ENCODE measurements around the gene TMEM14C. TPM values are rescaled to one million over a fixed set of nuclear protein-coding genes. Genes with fewer than 3 reads are reported as not detected.
"Not testable (repeated sequence)": the region's sequence is repeated elsewhere in the genome, so short reads cannot be mapped to it uniquely, and the experiment has no call there.

Gene TMEM14C
- total RNA-seq, 4 donors from 2014 or later = 93.2 to 130 (median 117) TPM

- ATAC-seq (no peak), DNase-seq (no peak)
- Histone ChIP-seq H3K9me3 (no peaks in the 10 kb centered on the region), H3K27me3 (no peaks in the 10 kb centered on the region), H3K4me1 (peaks cover 0 to 11% of the 10 kb centered on the region in 2 donors), H3K27ac (no peak overlapping the region), H3K4me3 (no peak overlapping the region), H3K36me3 (peaks cover 0 to 39% of the 10 kb centered on the region in 2 donors)
- TF ChIP-seq CTCF (IDR thresholded peaks at IDR 0.05 in 4 of 5, conservative IDR thresholded peaks at IDR 0.05 in 1 of 5) (no peak), POLR2A (IDR thresholded peaks at IDR 0.05) (no peak)
- intact Hi-C loops (cut with DNase I; ENCODE audit: low total_unique reads) (no loop called here), in situ Hi-C loops (cut with MboI; ENCODE audit: low sequenced_read_pairs in 4 of 4) (no loop called here)
Observed at GRCh38 chr6:10733151-10733715, 10.4 kb downstream of the TMEM14C start.

- Histone ChIP-seq H3K4me1 (peaks cover 0 to 11% of the 10 kb centered on the region in 2 donors), H3K9me3 (no peaks in the 10 kb centered on the region), H3K4me3 (no peak overlapping the region), H3K36me3 (peaks cover 0 to 36% of the 10 kb centered on the region in 2 donors), H3K27me3 (no peaks in the 10 kb centered on the region), H3K27ac (no peak overlapping the region)
- in situ Hi-C loops (cut with MboI; ENCODE audit: low sequenced_read_pairs in 4 of 4) = no loop called here
- ATAC-seq = no peak
- TF ChIP-seq POLR2A (IDR thresholded peaks at IDR 0.05) = no peak
- TF ChIP-seq CTCF (IDR thresholded peaks at IDR 0.05 in 4 of 5, conservative IDR thresholded peaks at IDR 0.05 in 1 of 5) = no peak
- intact Hi-C loops (cut with DNase I; ENCODE audit: low total_unique reads) = no loop called here
- DNase-seq = no peak
Observed at GRCh38 chr6:10733863-10734262, 11.0 kb downstream of the TMEM14C start.

GRCh38 chr6:10736731-10737130 lies 13.9 kb downstream of the TMEM14C start:
- ATAC-seq (no peak), DNase-seq (no peak)
- no peaks in the 10 kb centered on the region for H3K9me3 ChIP-seq
- in situ Hi-C loops (cut with MboI; ENCODE audit: low sequenced_read_pairs in 4 of 4) (no loop called here), intact Hi-C loops (cut with DNase I; ENCODE audit: low total_unique reads) (no loop called here)
- H3K36me3 ChIP-seq = peaks cover 0 to 12% of the 10 kb centered on the region in 2 donors
- no peaks in the 10 kb centered on the region for H3K27me3 ChIP-seq
- TF ChIP-seq CTCF (IDR thresholded peaks at IDR 0.05 in 4 of 5, conservative IDR thresholded peaks at IDR 0.05 in 1 of 5) = no peak
- TF ChIP-seq POLR2A (IDR thresholded peaks at IDR 0.05) = no peak
- no peak overlapping the region for H3K4me3 ChIP-seq
- no peaks in the 10 kb centered on the region for H3K4me1 ChIP-seq
- no peak overlapping the region for H3K27ac ChIP-seq

- DNase-seq (no peak), ATAC-seq (no peak)
- H3K27me3 ChIP-seq = no peaks in the 10 kb centered on the region
- no peaks in the 10 kb centered on the region for H3K36me3 ChIP-seq
- no peak for TF ChIP-seq CTCF (IDR thresholded peaks at IDR 0.05 in 4 of 5, conservative IDR thresholded peaks at IDR 0.05 in 1 of 5)
- TF ChIP-seq POLR2A (IDR thresholded peaks at IDR 0.05) = no peak
- intact Hi-C loops (cut with DNase I; ENCODE audit: low total_unique reads) = no loop called here
- H3K9me3 ChIP-seq = no peaks in the 10 kb centered on the region
- no peak overlapping the region for H3K4me3 ChIP-seq
- H3K4me1 ChIP-seq = no peaks in the 10 kb centered on the region
- no peak overlapping the region for H3K27ac ChIP-seq
- in situ Hi-C loops (cut with MboI; ENCODE audit: low sequenced_read_pairs in 4 of 4) = loop anchor here in 1 of 4 donors (10.0 kb wide), 1 partner anchor 45 kb away; the partner anchor contains the start of genes C6orf52 and PAK1IP1
Observed at GRCh38 chr6:10740061-10740460, 17.2 kb downstream of the TMEM14C start.

GRCh38 chr6:10741643-10742042 lies 18.8 kb downstream of the TMEM14C start:
- H3K27me3 ChIP-seq; DNase-seq; H3K4me1 ChIP-seq; H3K27ac ChIP-seq; H3K4me3 ChIP-seq; H3K36me3 ChIP-seq; ATAC-seq; H3K9me3 ChIP-seq; intact Hi-C loops (cut with DNase I; ENCODE audit: low total_unique reads): not testable (repeated sequence)
- in situ Hi-C loops (cut with MboI; ENCODE audit: low sequenced_read_pairs in 4 of 4) = loop anchor here in 1 of 4 donors (10.0 kb wide), 1 partner anchor 47 kb away; the partner anchor contains the start of genes C6orf52 and PAK1IP1

All from gastrocnemius medialis (tissue), 4 donors.